ENCODE data around the gene SLC15A3. TPM values are rescaled to one million over a fixed set of nuclear protein-coding genes. Genes with fewer than 3 reads are reported as not detected.

SLC15A3 gene
- total and polyA plus RNA-seq, 3 donors from 2014 or later: 8.0 to 24.4 (median 9.3) TPM

- no peak overlapping the region for H3K4me3 ChIP-seq
- H3K27ac ChIP-seq: no peak overlapping the region
- DNase-seq: no peak
- no peak for TF ChIP-seq POLR2A (IDR thresholded peaks at IDR 0.05)
- TF ChIP-seq, protein P1, sequence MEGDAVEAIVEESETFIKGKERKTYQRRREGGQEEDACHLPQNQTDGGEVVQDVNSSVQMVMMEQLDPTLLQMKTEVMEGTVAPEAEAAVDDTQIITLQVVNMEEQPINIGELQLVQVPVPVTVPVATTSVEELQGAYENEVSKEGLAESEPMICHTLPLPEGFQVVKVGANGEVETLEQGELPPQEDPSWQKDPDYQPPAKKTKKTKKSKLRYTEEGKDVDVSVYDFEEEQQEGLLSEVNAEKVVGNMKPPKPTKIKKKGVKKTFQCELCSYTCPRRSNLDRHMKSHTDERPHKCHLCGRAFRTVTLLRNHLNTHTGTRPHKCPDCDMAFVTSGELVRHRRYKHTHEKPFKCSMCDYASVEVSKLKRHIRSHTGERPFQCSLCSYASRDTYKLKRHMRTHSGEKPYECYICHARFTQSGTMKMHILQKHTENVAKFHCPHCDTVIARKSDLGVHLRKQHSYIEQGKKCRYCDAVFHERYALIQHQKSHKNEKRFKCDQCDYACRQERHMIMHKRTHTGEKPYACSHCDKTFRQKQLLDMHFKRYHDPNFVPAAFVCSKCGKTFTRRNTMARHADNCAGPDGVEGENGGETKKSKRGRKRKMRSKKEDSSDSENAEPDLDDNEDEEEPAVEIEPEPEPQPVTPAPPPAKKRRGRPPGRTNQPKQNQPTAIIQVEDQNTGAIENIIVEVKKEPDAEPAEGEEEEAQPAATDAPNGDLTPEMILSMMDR (IDR thresholded peaks at IDR 0.05): no peak
- intact Hi-C loops (cut with DNase I; ENCODE audit: low total_unique reads): no loop called here
- no peaks in the 10 kb centered on the region for H3K27me3 ChIP-seq
- WGBS, 2 donors: 100% methylated on average over 2 of the region's 2 CpGs
- peaks cover 10% of the 10 kb centered on the region for H3K4me1 ChIP-seq
- H3K36me3 ChIP-seq (ENCODE audit: low read depth, missing control alignments): no peaks in the 10 kb centered on the region
- H3K9me3 ChIP-seq: no peaks in the 10 kb centered on the region
These were observed 36.7 kb upstream of the SLC15A3 start for GRCh38 chr11:60988658-60989057.

DNA sequence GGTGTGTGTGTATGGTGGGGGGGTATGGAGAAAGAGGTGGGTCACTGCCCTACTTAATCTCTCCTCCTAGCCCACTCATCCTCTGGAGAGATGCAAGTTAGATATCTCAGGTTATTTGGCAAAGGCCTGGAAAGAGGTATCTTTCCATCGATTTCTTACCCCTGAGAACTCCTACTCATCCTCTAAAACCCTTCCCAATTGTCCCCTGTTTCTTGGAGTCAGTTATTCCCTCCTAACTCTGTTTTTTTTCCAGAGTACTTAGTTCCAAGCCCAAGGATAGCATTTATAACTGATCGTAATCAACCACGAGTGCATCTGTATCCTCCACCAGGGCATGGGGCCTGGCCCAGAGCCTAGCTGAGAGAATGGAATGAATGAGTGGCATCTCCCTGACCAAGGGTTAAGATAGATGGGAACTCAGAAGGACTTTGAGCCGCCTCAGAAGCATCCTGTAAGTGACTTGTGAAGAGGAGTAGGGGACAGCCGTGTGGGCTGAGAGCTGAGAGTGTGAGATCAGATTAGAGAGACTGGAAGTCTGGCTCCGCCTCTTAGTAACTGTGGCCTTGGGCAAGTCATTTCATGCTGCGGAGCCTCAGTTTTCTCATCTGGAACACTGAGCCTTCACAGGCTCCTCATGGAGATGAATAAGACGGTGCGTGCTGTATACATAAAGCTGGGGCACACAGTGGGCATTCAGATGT, 35.8 kb upstream of the SLC15A3 start:
- 81 to 89% methylated on average over 9 of the region's 9 CpGs for WGBS, 2 donors
- DNase-seq: no peak

GRCh38 chr11:60985991-60986915, 34.3 kb upstream of the SLC15A3 start:
- H3K4me1 ChIP-seq: no peaks in the 10 kb centered on the region
- TF ChIP-seq, protein P1 (IDR thresholded peaks at IDR 0.05): no peak
- TF ChIP-seq POLR2A (IDR thresholded peaks at IDR 0.05): no peak
- H3K4me3 ChIP-seq: no peak overlapping the region
- H3K27ac ChIP-seq: no peak overlapping the region
- 82 to 83% methylated on average over 16 to 17 of the region's 17 CpGs for WGBS, 2 donors
- H3K36me3 ChIP-seq (ENCODE audit: low read depth, missing control alignments): no peaks in the 10 kb centered on the region
- DNase-seq: no peak
- H3K27me3 ChIP-seq: no peaks in the 10 kb centered on the region
- intact Hi-C loops (cut with DNase I; ENCODE audit: low total_unique reads): no loop called here
- H3K9me3 ChIP-seq: no peaks in the 10 kb centered on the region

More for the DNA sequence above, 35.8 kb upstream of the SLC15A3 start:
- peaks cover under 1% of the 10 kb centered on the region for H3K4me1 ChIP-seq
- H3K27me3 ChIP-seq: no peaks in the 10 kb centered on the region
- no peak overlapping the region for H3K27ac ChIP-seq
- H3K9me3 ChIP-seq: no peaks in the 10 kb centered on the region
- no peaks in the 10 kb centered on the region for H3K36me3 ChIP-seq (ENCODE audit: low read depth, missing control alignments)
- no peak for TF ChIP-seq POLR2A (IDR thresholded peaks at IDR 0.05)
- TF ChIP-seq, protein P1 (IDR thresholded peaks at IDR 0.05): no peak
- no peak overlapping the region for H3K4me3 ChIP-seq
- intact Hi-C loops (cut with DNase I; ENCODE audit: low total_unique reads): no loop called here

- no peak overlapping the region for H3K27ac ChIP-seq
- H3K36me3 ChIP-seq (ENCODE audit: low read depth, missing control alignments): no peaks in the 10 kb centered on the region
- no peaks in the 10 kb centered on the region for H3K4me1 ChIP-seq
- intact Hi-C loops (cut with DNase I; ENCODE audit: low total_unique reads): no loop called here
- H3K4me3 ChIP-seq: no peak overlapping the region
- H3K27me3 ChIP-seq: no peaks in the 10 kb centered on the region
- no peak for DNase-seq
- WGBS, 2 donors: 90 to 97% methylated on average over 2 of the region's 2 CpGs
- no peak for TF ChIP-seq POLR2A (IDR thresholded peaks at IDR 0.05)
- H3K9me3 ChIP-seq: no peaks in the 10 kb centered on the region
These were observed 33.5 kb upstream of the SLC15A3 start for GRCh38 chr11:60985501-60985900.

GRCh38 chr11:60984636-60985035, 32.7 kb upstream of the SLC15A3 start:
- Histone ChIP-seq H3K9me3 (no peaks in the 10 kb centered on the region), H3K27ac (no peak overlapping the region), H3K4me3 (no peak overlapping the region), H3K4me1 (no peaks in the 10 kb centered on the region), H3K27me3 (no peaks in the 10 kb centered on the region), H3K36me3 (ENCODE audit: low read depth, missing control alignments) (no peaks in the 10 kb centered on the region)
- intact Hi-C loops (cut with DNase I; ENCODE audit: low total_unique reads): no loop called here
- WGBS, 2 donors: 62 to 76% methylated on average over 4 of the region's 4 CpGs
- no peak for DNase-seq
- TF ChIP-seq, protein P1 (IDR thresholded peaks at IDR 0.05): no peak
- TF ChIP-seq POLR2A (IDR thresholded peaks at IDR 0.05): no peak
